Measurements from ENCODE around the gene BCAR1.

DNA sequence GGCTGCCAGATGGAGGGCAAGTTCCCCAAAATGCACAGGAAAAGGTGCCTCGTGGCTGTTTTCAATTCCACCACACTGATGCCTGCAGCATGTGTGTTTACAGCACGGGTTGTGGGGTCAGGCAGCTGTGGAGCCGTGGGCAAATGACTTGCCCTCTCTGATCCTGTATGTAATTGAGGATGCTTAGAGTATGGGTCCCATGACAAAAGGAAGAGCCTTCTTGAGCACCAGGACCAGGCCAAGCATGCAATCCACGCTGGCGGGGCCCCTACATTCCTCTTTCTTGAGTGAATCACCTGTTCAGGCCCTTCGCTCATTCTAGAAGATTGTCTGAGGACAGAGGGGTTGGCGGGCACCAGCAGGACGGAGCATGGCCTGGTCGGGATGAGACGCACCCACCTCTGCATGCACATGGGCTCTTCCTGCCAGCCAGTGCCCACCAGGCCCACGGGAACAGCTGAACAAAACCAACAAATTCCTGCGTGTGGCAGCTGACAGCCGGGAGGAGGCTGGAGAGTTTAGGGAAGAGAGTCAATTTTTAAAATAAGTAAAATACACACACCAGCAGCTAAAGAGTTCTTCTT lies 43.1 kb downstream of the BCAR1 start:
- TF ChIP-seq, protein P1, sequence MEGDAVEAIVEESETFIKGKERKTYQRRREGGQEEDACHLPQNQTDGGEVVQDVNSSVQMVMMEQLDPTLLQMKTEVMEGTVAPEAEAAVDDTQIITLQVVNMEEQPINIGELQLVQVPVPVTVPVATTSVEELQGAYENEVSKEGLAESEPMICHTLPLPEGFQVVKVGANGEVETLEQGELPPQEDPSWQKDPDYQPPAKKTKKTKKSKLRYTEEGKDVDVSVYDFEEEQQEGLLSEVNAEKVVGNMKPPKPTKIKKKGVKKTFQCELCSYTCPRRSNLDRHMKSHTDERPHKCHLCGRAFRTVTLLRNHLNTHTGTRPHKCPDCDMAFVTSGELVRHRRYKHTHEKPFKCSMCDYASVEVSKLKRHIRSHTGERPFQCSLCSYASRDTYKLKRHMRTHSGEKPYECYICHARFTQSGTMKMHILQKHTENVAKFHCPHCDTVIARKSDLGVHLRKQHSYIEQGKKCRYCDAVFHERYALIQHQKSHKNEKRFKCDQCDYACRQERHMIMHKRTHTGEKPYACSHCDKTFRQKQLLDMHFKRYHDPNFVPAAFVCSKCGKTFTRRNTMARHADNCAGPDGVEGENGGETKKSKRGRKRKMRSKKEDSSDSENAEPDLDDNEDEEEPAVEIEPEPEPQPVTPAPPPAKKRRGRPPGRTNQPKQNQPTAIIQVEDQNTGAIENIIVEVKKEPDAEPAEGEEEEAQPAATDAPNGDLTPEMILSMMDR (IDR thresholded peaks at IDR 0.05): no peak
- TF ChIP-seq SIN3A (IDR thresholded peaks at IDR 0.05; ENCODE audit: borderline replicate concordance, insufficient read depth, low read depth, low read length) (no peak), POLR2AphosphoS5 (IDR thresholded peaks at IDR 0.05; ENCODE audit: low read depth, low read length) (no peak), TCF7L2 (IDR thresholded peaks at IDR 0.05; ENCODE audit: low read depth, low read length) (no peak)
- TF ChIP-seq, protein P2, sequence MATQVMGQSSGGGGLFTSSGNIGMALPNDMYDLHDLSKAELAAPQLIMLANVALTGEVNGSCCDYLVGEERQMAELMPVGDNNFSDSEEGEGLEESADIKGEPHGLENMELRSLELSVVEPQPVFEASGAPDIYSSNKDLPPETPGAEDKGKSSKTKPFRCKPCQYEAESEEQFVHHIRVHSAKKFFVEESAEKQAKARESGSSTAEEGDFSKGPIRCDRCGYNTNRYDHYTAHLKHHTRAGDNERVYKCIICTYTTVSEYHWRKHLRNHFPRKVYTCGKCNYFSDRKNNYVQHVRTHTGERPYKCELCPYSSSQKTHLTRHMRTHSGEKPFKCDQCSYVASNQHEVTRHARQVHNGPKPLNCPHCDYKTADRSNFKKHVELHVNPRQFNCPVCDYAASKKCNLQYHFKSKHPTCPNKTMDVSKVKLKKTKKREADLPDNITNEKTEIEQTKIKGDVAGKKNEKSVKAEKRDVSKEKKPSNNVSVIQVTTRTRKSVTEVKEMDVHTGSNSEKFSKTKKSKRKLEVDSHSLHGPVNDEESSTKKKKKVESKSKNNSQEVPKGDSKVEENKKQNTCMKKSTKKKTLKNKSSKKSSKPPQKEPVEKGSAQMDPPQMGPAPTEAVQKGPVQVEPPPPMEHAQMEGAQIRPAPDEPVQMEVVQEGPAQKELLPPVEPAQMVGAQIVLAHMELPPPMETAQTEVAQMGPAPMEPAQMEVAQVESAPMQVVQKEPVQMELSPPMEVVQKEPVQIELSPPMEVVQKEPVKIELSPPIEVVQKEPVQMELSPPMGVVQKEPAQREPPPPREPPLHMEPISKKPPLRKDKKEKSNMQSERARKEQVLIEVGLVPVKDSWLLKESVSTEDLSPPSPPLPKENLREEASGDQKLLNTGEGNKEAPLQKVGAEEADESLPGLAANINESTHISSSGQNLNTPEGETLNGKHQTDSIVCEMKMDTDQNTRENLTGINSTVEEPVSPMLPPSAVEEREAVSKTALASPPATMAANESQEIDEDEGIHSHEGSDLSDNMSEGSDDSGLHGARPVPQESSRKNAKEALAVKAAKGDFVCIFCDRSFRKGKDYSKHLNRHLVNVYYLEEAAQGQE (IDR thresholded peaks at IDR 0.05; ENCODE audit: insufficient read depth in 1 of 2, low read depth in 2 of 2, low read length in 1 of 2): no peak

Data from Panc1 (cell line).